GM23248 (cell line): ENCODE data around the gene FAM117B. TPM values are rescaled to one million over a fixed set of nuclear protein-coding genes. Genes with fewer than 3 reads are reported as not detected.

Source experiments
- DNase-seq: peaks from one replicate; pipeline ENCODE4 v3.0.0-alpha.2; 2015
- H2AFZ ChIP-seq: fragments of 200-600 bp; sonication (generic); 2 replicates; pipeline ENCODE4 v1.6.1; 2016; ENCODE audit warnings: antibody characterized with exemption
- H3F3A ChIP-seq: fragments of 200-600 bp; sonication (generic); 2 replicates; pipeline ENCODE4 v1.6.1; 2016; ENCODE audit warnings: mild to moderate bottlenecking, antibody characterized with exemption, mixed run types; ENCODE audit not compliant: insufficient read depth
- H3K27ac ChIP-seq: fragments of 200-600 bp; sonication (generic); 2 replicates; pipeline ENCODE4 v1.5.1; 2016; ENCODE audit warnings: mild to moderate bottlenecking
- H3K27me3 ChIP-seq: fragments of 200-600 bp; sonication (generic); replicated peaks from 2 replicates; pipeline ENCODE4 v1.6.1; 2016; ENCODE audit warnings: mild to moderate bottlenecking; ENCODE audit not compliant: insufficient read depth
- H3K36me3 ChIP-seq: fragments of 200-600 bp; sonication (generic); 2 replicates; pipeline ENCODE4 v1.6.1; 2016; ENCODE audit warnings: low read depth, mild to moderate bottlenecking
- H3K4me1 ChIP-seq: fragments of 200-600 bp; sonication (generic); 2 replicates; pipeline ENCODE4 v1.6.1; 2016; ENCODE audit warnings: mild to moderate bottlenecking; ENCODE audit not compliant: insufficient read depth
- H3K4me2 ChIP-seq: fragments of 200-600 bp; sonication (generic); one replicate; pipeline ENCODE4 v1.6.1; 2016; ENCODE audit warnings: mild to moderate bottlenecking; ENCODE audit not compliant: unreplicated experiment
- H3K4me3 ChIP-seq: fragments of 200-600 bp; sonication (generic); 2 replicates; pipeline ENCODE4 v1.5.1; 2016; ENCODE audit warnings: mild to moderate bottlenecking
- H3K79me2 ChIP-seq: fragments of 200-600 bp; sonication (generic); 2 replicates; pipeline ENCODE4 v1.6.1; 2016; ENCODE audit warnings: mild to moderate bottlenecking; ENCODE audit not compliant: insufficient read depth
- H3K9ac ChIP-seq: fragments of 200-600 bp; sonication (generic); 2 replicates; pipeline ENCODE4 v1.6.1; 2016; ENCODE audit warnings: mild to moderate bottlenecking
- H3K9me2 ChIP-seq: fragments of 200-600 bp; sonication (generic); 2 replicates; pipeline ENCODE4 v1.6.1; 2016; ENCODE audit warnings: mixed run types, mild to moderate bottlenecking, moderate library complexity; ENCODE audit not compliant: insufficient read depth
- H3K9me3 ChIP-seq: fragments of 200-600 bp; sonication (generic); one replicate; pipeline ENCODE4 v1.6.1; 2017; ENCODE audit warnings: low read depth
- H4K20me1 ChIP-seq: fragments of 200-600 bp; sonication (generic); 2 replicates; pipeline ENCODE4 v1.6.0; 2016; ENCODE audit not compliant: insufficient read depth
- EZH2 ChIP-seq: fragments of 200-600 bp; sonication (generic); IDR thresholded peaks from 2 replicates; pipeline ENCODE4 v1.6.1; 2018; ENCODE audit warnings: antibody characterized with exemption, mild to moderate bottlenecking; ENCODE audit not compliant: insufficient read depth, poor library complexity, severe bottlenecking
- EZH2phosphoT487 ChIP-seq: fragments of 200-600 bp; sonication (generic); IDR thresholded peaks from 2 replicates; pipeline ENCODE4 v1.6.1; 2018; ENCODE audit warnings: antibody characterized with exemption, moderate library complexity, mild to moderate bottlenecking, low read depth; ENCODE audit not compliant: insufficient read depth
- WGBS, 2 experiments: methylation state at CpG; one replicate each; pipeline ENCODE4 v1.1.6; 2015 to 2017; ENCODE audit warnings: low lambda C conversion rate in 2 of 2, low coverage in 1 of 2; ENCODE audit errors: missing lambda C conversion rate in 2 of 2; 5-methylcytosine and 5-hydroxymethylcytosine counted together
- in situ Hi-C: fragments of 300-500 bp; cut with MboI; formaldehyde crosslinking; loops from 2 replicates; pipeline ENCODE4 v1.15.0; 2020
- polyA plus RNA-seq: library from polyadenylated mRNA; unstranded; fragments of >200 nt; fragmentation: Nextera tagmentation; extraction: Ambion mirVana; gene quantifications from 2 replicates; pipeline ENCODE4 v1.2.1, GENCODE V29; 2016
- total RNA-seq: library from RNA; depleted of rRNA; stranded (reverse); fragments of >200 nt; shearing (Covaris generic); gene quantifications from 2 replicates; pipeline ENCODE4 v1.2.3, GENCODE V29; 2014

The FAM117B gene
- total and polyA plus RNA-seq, 2 experiments from 2014 or later = 1.1 to 1.2 TPM

DNA sequence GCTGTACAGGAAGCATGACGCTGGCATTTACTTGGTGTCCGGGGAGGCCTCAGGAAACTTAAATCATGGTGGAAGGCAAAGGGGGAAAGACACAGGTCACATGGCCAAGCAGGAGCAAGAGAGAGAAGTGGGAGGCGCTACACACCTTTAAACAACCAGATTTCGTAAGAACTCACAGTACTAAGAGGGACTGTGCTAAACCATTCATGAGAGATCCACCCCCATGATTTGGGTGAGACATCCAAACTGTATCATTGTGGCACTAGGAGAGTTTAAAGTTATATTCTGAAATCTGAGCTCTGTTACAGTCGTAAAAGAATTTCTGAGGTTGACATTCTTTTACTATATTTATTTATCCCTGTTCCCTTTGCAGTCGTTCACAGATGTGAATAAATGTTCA is 120.2 kb downstream of the FAM117B start:
- no peak overlapping the region for H2AFZ ChIP-seq
- no peak for DNase-seq
- H3F3A ChIP-seq = no peaks in the 10 kb centered on the region
- TF ChIP-seq EZH2 = no peak
- no peak for TF ChIP-seq EZH2phosphoT487
- in situ Hi-C loops = no loop called here
- H3K27ac ChIP-seq = no peak overlapping the region
- no peaks in the 10 kb centered on the region for H3K9me3 ChIP-seq
- WGBS, 2 experiments = 85 to 88% methylated on average over 6 of the region's 6 CpGs
- no peaks in the 10 kb centered on the region for H3K79me2 ChIP-seq
- H3K4me2 ChIP-seq = no peak overlapping the region
- H3K9ac ChIP-seq = no peak overlapping the region
- no peak overlapping the region for H3K4me3 ChIP-seq
- no peaks in the 10 kb centered on the region for H3K27me3 ChIP-seq
- no peaks in the 10 kb centered on the region for H4K20me1 ChIP-seq
- H3K4me1 ChIP-seq = no peaks in the 10 kb centered on the region
- no peaks in the 10 kb centered on the region for H3K36me3 ChIP-seq
- H3K9me2 ChIP-seq = no peaks in the 10 kb centered on the region

DNA sequence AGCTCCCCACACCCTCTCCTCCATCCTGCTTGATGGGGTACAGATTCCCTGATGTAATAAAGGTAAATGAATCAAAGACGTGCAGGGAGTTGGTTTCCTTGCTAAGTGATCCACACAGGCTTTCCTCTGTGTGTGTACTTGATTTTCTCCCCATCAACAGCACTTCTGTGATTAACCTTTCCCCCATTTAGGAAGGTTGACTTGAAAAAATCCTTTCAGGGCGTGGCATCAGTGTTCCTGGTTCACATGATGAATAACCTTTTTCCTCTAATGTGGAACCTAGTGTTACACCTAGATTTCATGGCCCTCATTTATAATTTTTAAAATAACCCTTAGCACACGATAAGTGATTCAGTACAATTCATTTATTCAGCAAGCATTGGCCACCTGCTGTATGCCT is 121.8 kb downstream of the FAM117B start:
- in situ Hi-C loops = no loop called here

DNA sequence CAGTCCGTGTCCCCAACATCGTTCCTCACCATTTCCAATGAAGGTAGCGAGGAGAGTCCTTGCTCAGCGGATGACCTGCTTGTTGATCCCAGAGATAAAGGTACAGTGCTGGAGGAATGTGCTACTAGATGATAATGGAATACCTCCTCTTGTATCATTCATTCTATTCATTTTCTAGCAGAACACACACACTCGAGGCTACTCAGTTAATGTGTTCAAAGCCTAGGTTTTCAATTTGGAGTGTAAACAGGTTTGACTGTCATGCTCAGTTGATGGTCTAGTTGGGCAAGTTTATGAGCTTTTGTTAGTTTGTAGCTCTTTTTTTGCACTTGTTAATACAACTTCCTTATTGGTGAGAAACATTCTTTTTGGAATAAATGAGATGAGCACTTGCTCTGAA is 122.6 kb downstream of the FAM117B start:
- H3K9me2 ChIP-seq = no peaks in the 10 kb centered on the region
- no peak for DNase-seq
- H3K36me3 ChIP-seq = no peaks in the 10 kb centered on the region
- in situ Hi-C loops = no loop called here
- TF ChIP-seq EZH2phosphoT487 = no peak
- no peaks in the 10 kb centered on the region for H3K79me2 ChIP-seq
- no peak overlapping the region for H3K9ac ChIP-seq
- no peaks in the 10 kb centered on the region for H3F3A ChIP-seq
- no peak overlapping the region for H3K4me2 ChIP-seq
- no peak overlapping the region for H3K4me3 ChIP-seq
- no peaks in the 10 kb centered on the region for H4K20me1 ChIP-seq
- no peaks in the 10 kb centered on the region for H3K9me3 ChIP-seq
- H3K27me3 ChIP-seq = no peaks in the 10 kb centered on the region
- H3K27ac ChIP-seq = no peak overlapping the region
- WGBS, 2 experiments = 88 to 92% methylated on average over 5 of the region's 5 CpGs
- no peak overlapping the region for H2AFZ ChIP-seq
- no peaks in the 10 kb centered on the region for H3K4me1 ChIP-seq

More for the DNA sequence above, 121.8 kb downstream of the FAM117B start:
- Histone ChIP-seq H3K36me3 (no peaks in the 10 kb centered on the region), H3K9me3 (no peaks in the 10 kb centered on the region), H3K4me3 (no peak overlapping the region), H3K27me3 (no peaks in the 10 kb centered on the region), H3F3A (no peaks in the 10 kb centered on the region), H3K9me2 (no peaks in the 10 kb centered on the region), H4K20me1 (no peaks in the 10 kb centered on the region), H2AFZ (no peak overlapping the region), H3K9ac (no peak overlapping the region), H3K4me1 (no peaks in the 10 kb centered on the region), H3K4me2 (no peak overlapping the region), H3K79me2 (no peaks in the 10 kb centered on the region), H3K27ac (no peak overlapping the region)
- WGBS, 2 experiments = 85 to 88% methylated on average over 3 of the region's 3 CpGs
- TF ChIP-seq EZH2phosphoT487 (no peak), EZH2 (no peak)
- DNase-seq = no peak

DNA sequence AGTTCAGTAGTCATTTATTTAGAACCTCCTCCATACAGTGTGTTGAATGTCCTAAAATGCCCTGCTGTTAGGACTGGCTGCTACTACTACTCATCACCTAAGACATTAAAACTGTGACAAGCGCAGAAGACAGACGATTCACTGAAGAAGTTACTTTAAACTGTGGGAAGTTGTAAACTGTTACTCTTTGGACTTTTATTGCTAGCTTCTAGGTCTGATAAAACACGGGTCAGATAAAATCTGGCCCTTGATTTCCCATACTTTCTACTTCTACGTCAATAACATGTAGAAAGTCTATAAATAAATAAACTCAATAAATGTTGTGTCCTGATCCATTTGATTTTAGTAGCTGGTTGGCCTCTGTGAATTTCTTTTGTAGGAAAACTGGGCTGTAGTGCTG is 123.4 kb downstream of the FAM117B start:
- 78% methylated on average over 4 of the region's 4 CpGs for WGBS, 2 experiments
- no peaks in the 10 kb centered on the region for H3K9me2 ChIP-seq
- in situ Hi-C loops = no loop called here

DNA sequence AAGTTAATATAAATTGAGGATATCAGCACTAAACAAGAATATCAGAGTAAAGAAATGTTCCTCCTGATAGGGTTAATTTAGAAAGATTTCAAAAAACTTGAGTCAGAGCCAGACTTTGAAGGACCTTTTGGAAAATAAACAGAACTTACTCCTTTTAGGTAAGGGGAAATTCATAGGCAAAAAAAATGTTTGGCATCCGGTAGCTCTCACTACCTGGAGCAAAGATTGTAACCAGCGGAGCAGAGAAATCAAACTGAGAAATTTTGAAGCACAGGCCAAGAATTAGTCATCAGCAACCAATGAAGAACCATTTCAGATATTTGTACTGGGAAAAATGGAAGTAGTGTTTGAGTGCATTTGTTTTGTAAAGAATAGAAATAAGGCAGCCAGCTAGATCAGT is 123.8 kb downstream of the FAM117B start:
- no peaks in the 10 kb centered on the region for H3K9me3 ChIP-seq
- no peaks in the 10 kb centered on the region for H3K36me3 ChIP-seq
- H2AFZ ChIP-seq = no peak overlapping the region
- no peak overlapping the region for H3K9ac ChIP-seq
- no peaks in the 10 kb centered on the region for H3K9me2 ChIP-seq
- H4K20me1 ChIP-seq = no peaks in the 10 kb centered on the region
- H3K4me2 ChIP-seq = no peak overlapping the region
- WGBS, 2 experiments = 98 to 100% methylated on average over 2 of the region's 2 CpGs
- no peaks in the 10 kb centered on the region for H3K79me2 ChIP-seq
- H3K4me1 ChIP-seq = no peaks in the 10 kb centered on the region
- in situ Hi-C loops = no loop called here
- TF ChIP-seq EZH2phosphoT487 (no peak), EZH2 (no peak)
- DNase-seq = no peak
- H3K27ac ChIP-seq = no peak overlapping the region
- no peaks in the 10 kb centered on the region for H3F3A ChIP-seq
- no peak overlapping the region for H3K4me3 ChIP-seq
- no peaks in the 10 kb centered on the region for H3K27me3 ChIP-seq

More for the DNA sequence above, 123.4 kb downstream of the FAM117B start:
- no peaks in the 10 kb centered on the region for H3K4me1 ChIP-seq
- no peak for TF ChIP-seq EZH2
- TF ChIP-seq EZH2phosphoT487 = no peak
- H3K79me2 ChIP-seq = no peaks in the 10 kb centered on the region
- no peak overlapping the region for H3K9ac ChIP-seq
- H3K4me3 ChIP-seq = no peak overlapping the region
- H3K27ac ChIP-seq = no peak overlapping the region
- no peak for DNase-seq
- no peaks in the 10 kb centered on the region for H4K20me1 ChIP-seq
- H3K9me3 ChIP-seq = no peaks in the 10 kb centered on the region
- no peaks in the 10 kb centered on the region for H3F3A ChIP-seq
- H2AFZ ChIP-seq = no peak overlapping the region
- H3K27me3 ChIP-seq = no peaks in the 10 kb centered on the region
- H3K36me3 ChIP-seq = no peaks in the 10 kb centered on the region
- no peak overlapping the region for H3K4me2 ChIP-seq
